ENCODE results near the gene ACAN.

Gene ACAN

DNA sequence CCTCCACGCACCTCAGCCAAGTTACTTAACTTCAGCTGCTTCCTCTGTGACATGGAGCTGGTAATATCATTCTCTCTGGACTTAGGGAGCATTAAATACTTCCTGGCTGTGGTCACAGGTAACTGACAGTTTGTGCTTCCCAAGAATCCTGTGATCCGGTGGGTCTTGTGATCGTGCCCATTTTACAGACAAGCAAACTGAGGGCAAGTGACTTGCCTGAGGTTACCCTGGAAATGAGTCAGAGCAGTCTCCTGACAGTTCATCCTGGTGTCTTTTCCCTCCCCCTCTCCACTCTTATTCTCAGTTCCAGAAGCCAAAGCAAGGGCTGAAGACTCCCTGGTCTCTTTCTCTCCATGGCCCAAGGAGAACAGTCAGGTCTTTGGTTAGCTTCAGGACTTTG lies 35.9 kb downstream of the ACAN start:
- no peak for DNase-seq (ENCODE audit: low read depth in 1 of 2, low spot score in 1 of 2)
- Histone ChIP-seq H3K27ac (replicated peaks) (no peak overlapping the region), H3K27me3 (ENCODE audit: insufficient read depth, poor library complexity, severe bottlenecking) (no peaks in the 10 kb centered on the region), H3K4me3 (replicated peaks; ENCODE audit: insufficient read depth, low read length) (no peak overlapping the region)
- TF ChIP-seq GABPA (IDR thresholded peaks at IDR 0.05; ENCODE audit: low read depth) (no peak), POLR2AphosphoS5 (IDR thresholded peaks at IDR 0.05; ENCODE audit: low read depth) (no peak), SPI1 (IDR thresholded peaks at IDR 0.05; ENCODE audit: borderline replicate concordance, low read depth) (no peak)
- TF ChIP-seq, protein P1, sequence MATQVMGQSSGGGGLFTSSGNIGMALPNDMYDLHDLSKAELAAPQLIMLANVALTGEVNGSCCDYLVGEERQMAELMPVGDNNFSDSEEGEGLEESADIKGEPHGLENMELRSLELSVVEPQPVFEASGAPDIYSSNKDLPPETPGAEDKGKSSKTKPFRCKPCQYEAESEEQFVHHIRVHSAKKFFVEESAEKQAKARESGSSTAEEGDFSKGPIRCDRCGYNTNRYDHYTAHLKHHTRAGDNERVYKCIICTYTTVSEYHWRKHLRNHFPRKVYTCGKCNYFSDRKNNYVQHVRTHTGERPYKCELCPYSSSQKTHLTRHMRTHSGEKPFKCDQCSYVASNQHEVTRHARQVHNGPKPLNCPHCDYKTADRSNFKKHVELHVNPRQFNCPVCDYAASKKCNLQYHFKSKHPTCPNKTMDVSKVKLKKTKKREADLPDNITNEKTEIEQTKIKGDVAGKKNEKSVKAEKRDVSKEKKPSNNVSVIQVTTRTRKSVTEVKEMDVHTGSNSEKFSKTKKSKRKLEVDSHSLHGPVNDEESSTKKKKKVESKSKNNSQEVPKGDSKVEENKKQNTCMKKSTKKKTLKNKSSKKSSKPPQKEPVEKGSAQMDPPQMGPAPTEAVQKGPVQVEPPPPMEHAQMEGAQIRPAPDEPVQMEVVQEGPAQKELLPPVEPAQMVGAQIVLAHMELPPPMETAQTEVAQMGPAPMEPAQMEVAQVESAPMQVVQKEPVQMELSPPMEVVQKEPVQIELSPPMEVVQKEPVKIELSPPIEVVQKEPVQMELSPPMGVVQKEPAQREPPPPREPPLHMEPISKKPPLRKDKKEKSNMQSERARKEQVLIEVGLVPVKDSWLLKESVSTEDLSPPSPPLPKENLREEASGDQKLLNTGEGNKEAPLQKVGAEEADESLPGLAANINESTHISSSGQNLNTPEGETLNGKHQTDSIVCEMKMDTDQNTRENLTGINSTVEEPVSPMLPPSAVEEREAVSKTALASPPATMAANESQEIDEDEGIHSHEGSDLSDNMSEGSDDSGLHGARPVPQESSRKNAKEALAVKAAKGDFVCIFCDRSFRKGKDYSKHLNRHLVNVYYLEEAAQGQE (IDR thresholded peaks at IDR 0.05; ENCODE audit: insufficient replicate concordance, low read depth) = no peak
- TF ChIP-seq, protein P2, sequence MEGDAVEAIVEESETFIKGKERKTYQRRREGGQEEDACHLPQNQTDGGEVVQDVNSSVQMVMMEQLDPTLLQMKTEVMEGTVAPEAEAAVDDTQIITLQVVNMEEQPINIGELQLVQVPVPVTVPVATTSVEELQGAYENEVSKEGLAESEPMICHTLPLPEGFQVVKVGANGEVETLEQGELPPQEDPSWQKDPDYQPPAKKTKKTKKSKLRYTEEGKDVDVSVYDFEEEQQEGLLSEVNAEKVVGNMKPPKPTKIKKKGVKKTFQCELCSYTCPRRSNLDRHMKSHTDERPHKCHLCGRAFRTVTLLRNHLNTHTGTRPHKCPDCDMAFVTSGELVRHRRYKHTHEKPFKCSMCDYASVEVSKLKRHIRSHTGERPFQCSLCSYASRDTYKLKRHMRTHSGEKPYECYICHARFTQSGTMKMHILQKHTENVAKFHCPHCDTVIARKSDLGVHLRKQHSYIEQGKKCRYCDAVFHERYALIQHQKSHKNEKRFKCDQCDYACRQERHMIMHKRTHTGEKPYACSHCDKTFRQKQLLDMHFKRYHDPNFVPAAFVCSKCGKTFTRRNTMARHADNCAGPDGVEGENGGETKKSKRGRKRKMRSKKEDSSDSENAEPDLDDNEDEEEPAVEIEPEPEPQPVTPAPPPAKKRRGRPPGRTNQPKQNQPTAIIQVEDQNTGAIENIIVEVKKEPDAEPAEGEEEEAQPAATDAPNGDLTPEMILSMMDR (IDR thresholded peaks at IDR 0.05; ENCODE audit: insufficient read depth, low read length) = no peak

DNA sequence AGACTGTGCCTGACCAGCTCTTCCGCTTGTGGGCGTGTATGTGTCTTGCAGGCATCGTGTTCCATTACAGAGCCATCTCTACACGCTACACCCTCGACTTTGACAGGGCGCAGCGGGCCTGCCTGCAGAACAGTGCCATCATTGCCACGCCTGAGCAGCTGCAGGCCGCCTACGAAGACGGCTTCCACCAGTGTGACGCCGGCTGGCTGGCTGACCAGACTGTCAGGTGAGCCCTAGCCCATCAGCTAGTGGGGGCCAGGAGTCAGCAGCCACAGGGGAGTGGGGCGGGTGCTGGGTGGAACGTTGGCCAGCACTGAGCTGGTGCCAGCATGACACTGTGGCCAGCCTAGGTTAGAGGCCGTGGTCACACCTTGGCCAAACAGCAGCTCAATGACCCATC lies 36.7 kb downstream of the ACAN start:
- DNase-seq (ENCODE audit: low read depth in 1 of 2, low spot score in 1 of 2) = no peak
- Histone ChIP-seq H3K4me3 (replicated peaks; ENCODE audit: insufficient read depth, low read length) (no peak overlapping the region), H3K27me3 (ENCODE audit: insufficient read depth, poor library complexity, severe bottlenecking) (no peaks in the 10 kb centered on the region), H3K27ac (replicated peaks) (no peak overlapping the region)
- TF ChIP-seq, protein P2 (IDR thresholded peaks at IDR 0.05; ENCODE audit: insufficient read depth, low read length) = no peak
- no peak for TF ChIP-seq POLR2AphosphoS5 (IDR thresholded peaks at IDR 0.05; ENCODE audit: low read depth)
- no peak for TF ChIP-seq GABPA (IDR thresholded peaks at IDR 0.05; ENCODE audit: low read depth)
- TF ChIP-seq SPI1 (IDR thresholded peaks at IDR 0.05; ENCODE audit: borderline replicate concordance, low read depth) = no peak
- TF ChIP-seq, protein P1 (IDR thresholded peaks at IDR 0.05; ENCODE audit: insufficient replicate concordance, low read depth) = no peak

DNA sequence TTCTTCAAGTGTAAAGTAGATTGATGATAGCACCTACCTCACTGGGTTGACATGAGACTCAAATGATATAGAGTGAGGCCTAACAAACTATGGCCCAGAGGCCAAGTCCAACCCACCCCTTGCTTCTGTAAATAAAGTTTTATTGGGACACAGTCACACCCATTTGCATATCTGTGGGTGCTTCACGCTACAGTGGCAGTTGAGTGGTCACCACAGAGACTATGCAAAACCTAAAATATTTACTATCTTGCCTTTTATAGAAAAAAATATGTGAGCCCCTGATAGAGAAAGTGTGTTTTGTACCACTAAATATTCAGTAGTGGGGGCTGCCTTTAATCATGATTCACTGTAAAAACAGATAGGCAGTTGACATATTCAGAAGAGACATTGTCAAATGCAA lies 38.0 kb downstream of the ACAN start:
- TF ChIP-seq, protein P2 (IDR thresholded peaks at IDR 0.05; ENCODE audit: insufficient read depth, low read length) = no peak
- no peak for TF ChIP-seq SPI1 (IDR thresholded peaks at IDR 0.05; ENCODE audit: borderline replicate concordance, low read depth)
- TF ChIP-seq, protein P1 (IDR thresholded peaks at IDR 0.05; ENCODE audit: insufficient replicate concordance, low read depth) = no peak
- no peak for TF ChIP-seq GABPA (IDR thresholded peaks at IDR 0.05; ENCODE audit: low read depth)
- TF ChIP-seq POLR2AphosphoS5 (IDR thresholded peaks at IDR 0.05; ENCODE audit: low read depth) = no peak
- no peak overlapping the region for H3K27ac ChIP-seq (replicated peaks)
- no peak overlapping the region for H3K4me3 ChIP-seq (replicated peaks; ENCODE audit: insufficient read depth, low read length)
- no peak for DNase-seq (ENCODE audit: low read depth in 1 of 2, low spot score in 1 of 2)
- no peaks in the 10 kb centered on the region for H3K27me3 ChIP-seq (ENCODE audit: insufficient read depth, poor library complexity, severe bottlenecking)
